Forelimb muscle (tissue), 1 donor: ENCODE data around the gene KLHL6. TPM values are rescaled to one million over a fixed set of nuclear protein-coding genes. Genes with fewer than 3 reads are reported as not detected.
"Not testable (repeated sequence)": the region's sequence is repeated elsewhere in the genome, so short reads cannot be mapped to it uniquely, and the experiment has no call there.

Source experiments
- DNase-seq: peaks from one replicate; pipeline ENCODE4 v3.0.0-alpha.2; 2013; ENCODE audit warnings: low read depth
- polyA plus RNA-seq: library from polyadenylated mRNA; unstranded; fragments of 120-200 nt; gene quantifications from one replicate; pipeline ENCODE4 v1.2.1, GENCODE V29; 2013; ENCODE audit not compliant: insufficient read length

Gene KLHL6
- polyA plus RNA-seq, 1 donor, result 1.5 TPM

DNA sequence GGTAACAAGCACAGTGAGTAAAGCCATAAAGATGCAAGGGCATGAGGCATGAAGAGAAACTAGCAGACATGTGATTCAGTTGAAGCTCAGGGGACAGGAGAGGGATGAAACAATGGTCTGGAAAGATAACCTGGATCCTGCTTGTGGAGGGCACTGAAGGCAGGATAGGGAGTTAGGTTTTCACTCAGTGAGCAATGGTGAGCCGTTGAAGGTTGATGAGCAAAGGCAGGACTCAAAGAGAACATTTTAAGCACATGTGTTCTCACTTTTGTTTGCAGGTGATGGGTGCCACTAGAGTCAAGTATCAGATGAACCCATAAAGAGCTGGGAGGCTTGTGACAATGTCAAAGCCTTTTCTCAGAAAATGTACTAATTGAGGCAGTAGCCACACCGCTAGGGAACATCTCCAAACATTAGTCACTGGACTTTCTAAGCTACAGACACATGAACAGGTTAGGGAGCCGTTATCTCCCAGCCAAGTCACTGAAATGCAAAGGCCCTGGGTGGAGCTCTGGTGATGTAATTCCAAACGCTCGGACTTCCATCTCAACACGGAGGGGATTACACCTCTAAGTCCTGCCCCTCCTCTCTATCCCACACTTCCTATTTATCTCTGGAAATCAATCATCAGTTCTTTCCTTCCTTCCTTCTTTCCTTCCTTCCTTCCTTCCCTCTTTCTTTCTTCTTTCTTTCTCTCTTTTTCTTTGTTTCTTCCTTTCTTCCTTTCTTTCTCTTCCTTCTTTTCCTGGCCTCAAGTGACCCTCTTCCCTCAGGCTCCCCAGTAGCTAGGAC is 22.7 kb downstream of the KLHL6 start:
- DNase-seq, result no peak

DNA sequence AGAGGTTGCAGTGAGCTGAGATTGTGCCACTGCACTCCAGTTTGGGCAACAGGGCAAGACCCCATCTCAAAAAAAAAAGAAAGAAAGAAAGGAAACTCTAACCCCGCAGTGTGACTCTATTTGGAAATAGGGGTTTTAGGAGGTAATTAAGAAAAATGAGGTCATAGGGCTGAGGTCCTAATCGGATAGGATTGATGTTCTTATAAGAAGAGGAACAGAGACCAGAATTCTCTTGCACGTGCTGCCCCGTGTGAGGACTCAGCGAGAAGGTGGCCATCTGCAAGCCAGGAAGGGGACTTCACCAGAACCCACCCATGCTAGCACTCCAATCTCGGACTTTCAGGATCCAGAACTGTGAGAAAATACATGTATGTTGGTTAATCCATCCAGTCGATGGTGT is 25.8 kb downstream of the KLHL6 start:
- DNase-seq, result no peak

DNA sequence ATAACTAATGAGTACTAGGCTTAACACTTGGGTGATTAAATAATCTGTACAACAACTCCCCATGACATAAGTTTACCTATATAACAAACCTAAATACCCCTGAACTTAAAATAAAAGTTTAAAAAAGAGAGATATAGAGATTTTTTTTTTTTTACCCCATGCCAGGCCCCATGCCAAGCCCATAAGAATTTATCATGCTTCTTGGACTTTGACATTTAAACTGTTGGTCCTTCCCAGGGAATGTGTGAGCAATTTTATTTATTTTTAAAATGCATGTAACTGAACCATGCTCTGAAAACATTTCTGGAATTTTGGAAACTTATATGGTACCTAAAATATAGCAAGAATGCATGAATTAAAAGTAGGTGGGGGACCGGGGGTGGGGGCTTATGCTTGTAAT is 26.3 kb downstream of the KLHL6 start:
- DNase-seq, result no peak

GRCh38 chr3:183528758-183529157 is 26.7 kb downstream of the KLHL6 start:
- DNase-seq, result not testable (repeated sequence)

GRCh38 chr3:183527428-183528379 is 27.8 kb downstream of the KLHL6 start:
- DNase-seq, result no peak

DNA sequence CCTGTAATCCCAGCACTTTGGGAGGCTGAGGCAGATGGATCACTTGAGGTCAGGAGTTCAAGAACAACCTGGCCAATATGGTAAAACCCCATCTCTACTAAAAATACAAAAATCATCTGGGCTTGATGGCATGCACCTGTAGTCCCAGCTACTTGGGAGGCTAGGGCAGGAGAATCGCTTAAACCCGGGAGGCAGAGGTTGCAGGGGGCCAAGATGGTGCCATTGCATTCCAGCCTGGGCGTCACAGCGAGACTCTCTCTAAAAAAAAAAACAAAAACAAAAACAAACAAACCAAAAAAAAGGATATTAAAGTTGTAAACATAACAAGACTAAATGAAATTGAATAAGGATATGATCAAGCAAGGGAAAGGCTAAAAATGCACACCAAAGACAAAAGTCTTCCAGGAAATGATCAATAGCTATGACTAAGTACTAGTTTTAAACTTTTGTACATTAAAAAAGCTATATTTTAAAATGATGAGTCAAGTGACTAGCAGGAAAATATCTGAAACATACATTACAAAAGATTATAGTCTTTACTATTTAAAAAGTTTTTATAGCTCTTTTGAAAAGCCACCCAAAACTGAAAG is 28.6 kb downstream of the KLHL6 start:
- no peak for DNase-seq

DNA sequence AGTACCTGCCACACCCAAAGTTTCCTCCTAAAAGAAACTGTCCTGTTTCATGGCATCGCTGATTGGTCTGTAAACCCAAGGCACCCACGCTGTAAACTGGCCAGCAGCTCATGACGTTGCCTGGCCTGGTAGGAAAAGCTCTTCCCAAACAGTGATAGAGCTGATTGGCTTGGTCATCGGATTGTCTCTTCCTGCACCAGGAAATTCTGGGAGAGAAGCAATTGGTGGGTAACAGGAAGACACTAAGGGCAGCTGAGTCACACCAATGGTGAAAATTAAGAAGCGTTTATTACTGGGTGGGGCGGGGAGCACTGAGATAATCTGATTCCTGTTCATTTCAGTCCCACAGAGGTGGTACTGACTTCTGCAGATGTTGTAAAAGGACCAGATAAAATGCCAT is 31.0 kb downstream of the KLHL6 start:
- no peak for DNase-seq

DNA sequence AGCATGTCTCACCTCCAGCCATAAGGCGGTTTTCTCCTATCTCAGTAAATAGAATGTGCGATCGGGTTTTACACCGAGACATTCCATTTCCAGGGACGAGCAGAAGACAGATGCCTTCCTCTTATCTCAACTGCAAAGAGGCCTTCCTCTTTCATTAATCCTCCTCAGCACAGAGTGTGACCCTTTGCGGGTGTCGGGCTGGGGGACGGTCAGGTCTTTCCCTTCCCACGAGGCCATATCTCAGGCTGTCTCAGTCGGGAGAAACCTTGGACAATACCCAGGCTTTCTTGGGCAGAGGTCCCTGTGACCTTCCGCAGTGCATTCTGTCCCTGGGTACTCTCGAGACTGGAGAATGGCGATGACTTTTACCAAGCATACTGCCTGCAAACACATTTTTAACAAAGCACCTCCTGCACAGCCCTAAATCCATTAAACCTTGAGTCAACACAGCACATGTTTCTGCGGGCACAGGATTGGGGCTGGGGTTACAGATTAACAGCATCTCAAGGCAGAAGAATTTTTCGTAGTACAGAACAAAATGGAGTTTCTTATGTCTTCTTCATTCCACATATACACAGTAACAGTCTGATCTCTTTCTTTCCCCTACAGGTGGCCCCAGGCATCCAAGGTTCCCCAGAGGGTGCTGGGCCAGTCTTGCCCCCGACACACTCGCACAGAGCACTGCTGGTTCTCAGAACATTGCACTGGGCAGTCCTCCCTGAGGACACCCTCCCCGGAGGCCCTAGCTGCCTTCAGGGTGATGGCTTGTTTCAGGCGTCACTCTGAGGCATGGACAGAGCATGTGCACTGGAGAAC is 34.6 kb downstream of the KLHL6 start:
- DNase-seq, result not testable (repeated sequence)

DNA sequence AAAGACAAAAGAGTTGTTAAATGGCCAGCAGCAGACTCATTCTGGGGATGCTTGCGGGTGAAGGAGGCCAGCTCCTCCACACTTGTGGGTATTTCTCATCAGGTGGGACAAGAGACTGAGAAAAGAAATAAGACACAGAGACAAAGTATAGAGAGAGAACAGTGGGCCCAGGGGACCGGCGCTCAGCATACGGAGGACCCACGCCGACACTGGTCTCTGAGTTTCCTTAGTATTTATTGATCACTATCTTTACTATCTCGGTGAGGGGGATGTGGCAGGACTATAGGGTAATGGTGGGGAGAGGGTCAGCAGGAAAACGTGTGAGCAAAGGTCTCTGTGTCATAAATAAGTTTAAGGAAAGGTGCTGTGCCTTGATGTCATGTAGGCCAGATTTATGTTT is 35.2 kb downstream of the KLHL6 start:
- not testable (repeated sequence) for DNase-seq

- no peak for DNase-seq
Measured at GRCh38 chr3:183519891-183520290, 35.6 kb downstream of the KLHL6 start.

GRCh38 chr3:183518491-183519251 is 36.8 kb downstream of the KLHL6 start:
- no peak for DNase-seq

GRCh38 chr3:183517607-183518006 is 37.9 kb downstream of the KLHL6 start:
- DNase-seq, result no peak

GRCh38 chr3:183515968-183516851 is 39.3 kb downstream of the KLHL6 start:
- no peak for DNase-seq

DNA sequence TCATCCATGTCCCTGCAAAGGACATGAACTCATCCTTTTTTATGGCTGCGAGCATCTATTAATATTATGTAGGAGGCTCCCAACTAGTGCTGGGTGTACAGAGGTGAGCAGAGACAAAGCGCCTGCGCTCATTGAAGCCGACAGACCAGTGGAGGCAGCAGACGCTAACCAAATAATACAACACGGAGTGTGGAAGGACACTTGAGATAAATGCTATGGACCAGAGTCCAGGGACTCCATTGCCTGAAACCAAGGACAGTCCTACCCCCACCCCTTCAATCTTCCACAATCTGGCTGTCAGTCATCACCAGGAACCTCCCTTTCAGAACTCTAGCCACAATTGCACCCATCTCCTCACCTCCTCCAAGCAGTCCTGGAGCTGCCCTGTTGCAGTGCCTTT is 41.5 kb downstream of the KLHL6 start:
- no peak for DNase-seq

GRCh38 chr3:183513046-183513706 is 42.3 kb downstream of the KLHL6 start:
- DNase-seq, result no peak

DNA sequence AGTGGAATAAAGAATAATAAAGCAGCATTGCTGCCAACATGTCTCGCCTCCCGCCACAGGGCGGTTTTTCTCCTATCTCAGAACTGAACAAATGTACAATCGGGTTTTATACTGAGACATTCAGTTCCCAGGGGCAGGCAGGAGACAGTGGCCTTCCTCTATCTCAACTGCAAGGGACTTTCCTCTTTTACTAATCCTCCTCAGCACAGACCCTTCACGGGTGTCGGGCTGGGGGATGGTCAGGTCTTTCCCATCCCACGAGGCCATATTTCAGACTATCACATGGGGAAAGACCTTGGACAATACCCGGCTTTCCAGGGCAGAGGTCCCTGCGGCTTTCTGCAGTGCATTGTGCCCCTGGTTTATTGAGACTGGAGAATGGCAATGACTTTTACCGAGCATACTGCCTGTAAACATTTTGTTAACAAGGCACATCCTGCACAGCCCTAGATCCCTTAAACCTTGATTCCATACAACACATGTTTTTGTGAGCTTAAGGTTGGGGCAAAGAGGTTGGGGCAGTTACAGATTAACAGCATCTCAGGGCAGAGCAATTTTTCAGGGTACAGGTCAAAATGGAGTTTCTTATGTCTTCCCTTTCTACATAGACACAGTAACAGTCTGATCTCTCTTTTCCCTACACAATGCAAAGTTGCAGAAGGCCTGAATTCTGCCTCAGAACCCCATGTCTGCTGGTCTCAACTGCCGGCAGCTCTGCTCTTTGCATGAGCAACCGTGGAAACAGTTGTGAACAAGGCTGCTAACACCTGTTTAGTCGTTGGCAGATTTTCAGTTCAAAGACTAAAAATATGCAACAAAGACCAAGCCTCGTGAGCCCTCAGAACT is 44.0 kb downstream of the KLHL6 start:
- not testable (repeated sequence) for DNase-seq

- DNase-seq, result no peak
Measured at GRCh38 chr3:183508821-183509220, 46.7 kb downstream of the KLHL6 start.

GRCh38 chr3:183507551-183507950 is 48.0 kb downstream of the KLHL6 start:
- no peak for DNase-seq
